GM19035 (cell line): ENCODE results near the gene F12.
A peak's percentile ranks its signal among the peaks of the same experiment; 100 is the strongest.
"Not testable (repeated sequence)": the region's sequence is repeated elsewhere in the genome, so short reads cannot be mapped to it uniquely, and the experiment has no call there.

Experiments used
- ATAC-seq: cut with Tn5 transposase; IDR thresholded peaks from one replicate; pipeline ENCODE4 v1.9.1; 2021; ENCODE audit not compliant: unreplicated experiment

The F12 gene

GRCh38 chr5:177389241-177390169 is 19.9 kb downstream of the F12 start:
- peak; percentile 58 for ATAC-seq

DNA sequence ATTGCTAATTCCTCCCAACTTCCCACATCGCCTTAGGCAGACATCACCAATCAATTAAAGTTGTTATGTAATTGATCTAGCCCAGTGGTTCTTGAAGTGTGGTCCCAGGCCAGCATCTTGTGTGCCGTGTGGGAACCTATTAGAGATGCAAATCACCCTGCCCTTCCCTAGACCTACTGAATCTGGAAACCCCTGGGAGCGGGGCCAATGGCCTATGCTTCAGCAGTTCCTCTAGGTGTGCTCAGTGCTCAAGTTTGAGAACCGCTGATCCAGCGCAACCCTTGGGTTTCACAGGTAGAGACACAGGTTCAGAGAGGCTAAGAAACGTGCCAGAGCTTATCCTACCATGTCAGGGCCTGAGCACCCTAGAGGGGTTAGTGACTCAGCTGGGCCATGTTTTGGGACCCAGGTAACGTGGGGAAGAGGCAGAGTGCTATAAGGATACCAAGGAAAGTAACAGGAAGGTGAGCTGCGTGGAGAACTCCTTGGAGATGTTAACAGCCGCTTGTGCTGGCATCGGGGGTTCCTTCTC is 20.8 kb downstream of the F12 start:
- no peak for ATAC-seq

- ATAC-seq: no peak
Observed at GRCh38 chr5:177387405-177387804, 22.0 kb downstream of the F12 start.

DNA sequence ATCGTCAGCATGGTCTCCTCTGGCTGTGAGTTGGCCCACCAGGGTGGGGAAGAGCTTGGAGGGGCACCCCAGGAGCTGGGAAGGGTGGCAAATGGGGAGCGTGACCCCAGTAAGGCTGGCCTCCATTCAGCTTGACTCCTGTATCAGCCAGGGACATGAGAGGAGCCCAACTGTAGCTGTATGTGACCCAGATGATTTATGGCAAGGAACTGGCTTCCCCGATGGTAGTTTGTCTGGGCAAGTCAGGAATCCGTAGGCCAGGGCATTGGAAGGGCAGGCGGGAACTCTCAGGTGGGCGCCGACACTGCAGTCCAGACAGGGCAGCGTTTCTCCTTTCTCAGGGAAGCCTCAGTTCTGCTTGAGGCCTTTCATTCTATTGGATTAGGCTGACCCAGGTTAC is 22.8 kb downstream of the F12 start:
- ATAC-seq: no peak

GRCh38 chr5:177385720-177386119 is 23.6 kb downstream of the F12 start:
- ATAC-seq: no peak

DNA sequence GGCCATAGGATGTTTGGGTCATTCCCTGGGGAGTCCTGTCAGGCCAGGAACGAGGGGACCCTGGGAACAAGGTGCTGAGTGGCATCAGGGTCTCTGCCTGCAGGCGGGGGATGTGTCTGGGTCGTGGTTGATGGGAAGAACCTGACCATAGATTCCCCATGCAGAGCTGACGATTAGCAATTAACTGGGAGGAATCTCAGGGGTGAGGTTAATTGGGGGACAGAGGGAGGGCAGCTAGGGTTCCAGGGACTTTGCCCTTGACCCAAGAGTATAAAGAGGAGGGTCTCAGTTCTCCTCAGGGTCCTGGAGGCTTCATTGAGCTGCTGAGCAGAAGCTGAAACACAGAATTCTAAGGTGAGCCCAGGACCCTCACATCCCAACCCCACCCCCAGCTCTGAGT is 25.2 kb downstream of the F12 start, which contains the start of gene SLC34A1:
Gene SLC34A1, plus strand, starts transcription at position 301 of the 400 bp plus-strand sequence. CDS start 1,308 bp downstream, outside the sequence.
- no peak for ATAC-seq

DNA sequence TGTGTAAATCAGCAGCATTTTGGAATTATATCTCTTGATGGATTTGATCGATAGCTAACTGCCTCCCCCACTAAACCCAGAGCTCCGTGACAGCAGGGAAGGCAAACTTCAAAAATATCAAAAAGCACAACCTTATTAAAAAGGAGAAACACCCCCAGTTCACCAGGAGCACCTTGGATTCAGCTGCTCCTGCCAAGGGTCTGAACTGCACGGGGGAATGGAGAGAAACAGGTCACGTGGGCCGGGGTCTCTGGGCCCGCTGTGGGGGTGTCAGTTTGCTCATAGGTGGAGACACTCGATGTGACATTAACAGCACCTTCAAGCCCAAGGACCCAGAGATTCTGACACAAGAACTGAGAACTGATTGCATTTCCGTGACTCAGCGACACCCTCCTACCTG is 26.2 kb downstream of the F12 start:
- ATAC-seq: no peak

GRCh38 chr5:177382423-177383029 is 26.8 kb downstream of the F12 start:
- ATAC-seq: no peak

- ATAC-seq: no peak
Observed at GRCh38 chr5:177380805-177381126, 28.6 kb downstream of the F12 start.

DNA sequence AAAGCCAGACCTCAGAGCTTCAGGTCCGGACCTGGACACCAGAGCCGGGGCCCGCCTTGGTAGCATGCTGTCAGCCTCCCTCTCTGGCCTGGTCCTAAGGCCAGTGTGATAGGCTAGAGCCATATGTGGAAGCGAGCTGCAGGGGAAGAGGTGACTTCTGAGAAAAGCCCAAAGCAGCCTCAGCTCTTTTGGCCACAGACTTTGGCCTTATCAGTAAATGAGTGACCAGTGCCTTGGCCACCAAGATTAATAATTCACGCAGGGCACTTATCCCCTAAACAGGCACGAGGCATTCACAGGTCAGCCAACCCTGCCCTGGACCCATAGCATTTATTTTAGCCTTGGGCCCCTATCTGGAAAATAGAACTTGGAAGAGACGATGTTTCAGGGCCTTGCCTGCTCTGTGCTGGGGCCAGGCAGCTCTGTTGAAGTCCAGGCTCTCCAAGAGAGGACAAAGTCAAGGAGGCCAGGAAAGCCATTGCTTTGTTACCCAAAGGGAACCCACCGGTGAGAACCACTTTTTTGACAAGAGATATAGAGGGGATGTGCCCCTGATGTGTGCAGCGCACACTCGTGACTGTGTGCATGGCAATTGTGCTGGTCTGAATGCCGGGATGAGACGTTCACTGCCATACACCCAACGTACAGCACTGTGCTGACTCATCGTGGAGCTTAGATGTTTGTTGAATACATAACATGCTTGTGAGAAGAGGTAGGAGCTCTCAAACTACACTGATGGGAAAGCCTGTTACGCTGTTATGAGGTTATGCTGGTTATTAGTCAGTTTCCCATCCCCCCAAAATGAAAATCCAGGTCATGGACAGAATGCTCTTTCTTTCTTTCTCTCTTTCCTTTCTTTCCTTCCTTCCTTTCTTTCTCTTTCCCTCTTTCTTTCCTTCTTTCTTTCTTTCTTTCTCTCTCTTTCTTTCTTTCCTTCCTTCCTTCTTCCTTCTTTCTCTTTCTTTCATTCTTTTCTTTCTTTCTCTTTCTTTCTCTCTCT is 30.2 kb downstream of the F12 start:
- no peak for ATAC-seq

DNA sequence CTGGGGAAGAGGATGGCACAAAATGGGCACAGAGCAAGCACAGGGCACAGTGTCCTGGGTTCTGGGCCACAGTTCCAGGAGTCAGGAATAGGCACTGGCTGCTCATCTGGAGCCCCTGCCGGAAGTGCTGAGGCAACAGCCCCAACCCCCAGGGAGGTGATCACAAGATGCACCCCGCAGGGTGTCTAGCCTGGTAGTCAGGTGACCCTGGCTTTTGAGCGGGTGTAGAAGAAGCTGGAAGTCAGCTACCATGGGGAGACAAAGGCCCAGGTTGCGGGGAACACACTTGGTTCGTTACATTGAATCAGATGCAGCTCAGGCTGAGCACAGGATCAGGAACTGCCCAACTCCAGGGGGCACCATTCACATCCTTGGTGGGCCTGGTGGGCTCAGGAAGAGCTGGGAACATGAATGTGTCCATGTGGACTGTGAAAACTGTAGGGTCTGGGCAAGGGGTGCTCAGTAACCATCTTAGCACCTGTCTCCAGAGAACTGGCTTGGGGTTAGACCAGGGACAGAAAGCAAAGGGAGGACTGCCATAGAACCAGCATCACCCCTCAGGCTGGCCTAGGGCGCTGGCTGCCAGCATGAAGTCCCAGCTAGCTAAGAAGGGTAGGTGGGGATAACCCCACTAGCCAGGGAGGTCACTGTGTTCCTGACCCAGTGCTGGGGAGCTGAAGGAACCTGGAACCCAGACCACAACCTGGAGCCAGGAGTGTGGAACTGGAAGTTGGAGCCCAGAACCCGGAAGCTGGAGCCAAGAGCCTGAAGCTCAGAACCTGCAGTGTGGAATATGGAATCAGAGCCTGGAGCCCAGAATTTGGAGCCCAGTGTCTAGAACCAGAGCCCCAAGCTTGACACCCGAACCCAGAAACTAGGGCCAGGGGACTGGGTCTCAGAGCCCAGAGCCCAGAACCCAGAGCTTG is 31.2 kb downstream of the F12 start:
- no peak for ATAC-seq

DNA sequence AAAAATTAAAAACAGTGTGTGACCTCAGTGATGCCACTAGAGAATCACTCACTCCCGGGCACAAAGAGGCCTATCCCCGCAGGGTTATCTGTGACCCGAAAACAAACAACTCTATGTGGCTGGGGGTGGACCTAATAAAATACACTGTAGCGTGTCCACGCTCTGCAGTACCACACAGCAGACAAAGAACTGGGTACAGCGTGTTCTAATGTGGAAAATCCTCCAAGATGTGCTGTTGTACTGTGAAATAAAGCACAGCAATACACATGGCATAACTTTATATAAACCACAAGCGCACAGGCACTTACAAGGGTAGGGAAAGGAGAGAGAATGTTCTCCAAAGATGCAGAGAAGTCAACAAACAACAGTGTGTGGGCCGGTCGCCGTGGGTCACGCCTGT is 33.3 kb downstream of the F12 start:
- ATAC-seq: no peak

DNA sequence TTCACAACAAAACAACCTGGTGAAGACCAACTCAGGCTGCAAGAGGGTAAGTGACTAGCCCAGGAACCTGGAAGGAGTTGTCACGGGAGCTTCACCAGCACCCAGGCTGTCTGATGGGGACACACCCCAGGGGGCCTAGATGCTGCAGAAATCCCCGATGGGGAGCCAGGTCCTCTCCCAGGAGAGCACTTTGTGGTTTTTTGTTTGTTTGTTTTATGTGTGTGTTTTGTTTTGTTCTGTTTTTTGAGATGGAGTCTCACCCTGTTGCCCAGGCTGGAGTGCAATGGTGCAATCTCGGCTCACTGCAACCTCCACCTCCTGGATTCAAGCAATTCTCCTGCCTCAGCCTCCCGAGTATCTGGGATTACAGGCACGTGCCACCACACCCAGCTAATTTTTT is 33.8 kb downstream of the F12 start:
- not testable (repeated sequence) for ATAC-seq

- ATAC-seq: no peak
Observed at GRCh38 chr5:177374211-177374610, 35.2 kb downstream of the F12 start.

DNA sequence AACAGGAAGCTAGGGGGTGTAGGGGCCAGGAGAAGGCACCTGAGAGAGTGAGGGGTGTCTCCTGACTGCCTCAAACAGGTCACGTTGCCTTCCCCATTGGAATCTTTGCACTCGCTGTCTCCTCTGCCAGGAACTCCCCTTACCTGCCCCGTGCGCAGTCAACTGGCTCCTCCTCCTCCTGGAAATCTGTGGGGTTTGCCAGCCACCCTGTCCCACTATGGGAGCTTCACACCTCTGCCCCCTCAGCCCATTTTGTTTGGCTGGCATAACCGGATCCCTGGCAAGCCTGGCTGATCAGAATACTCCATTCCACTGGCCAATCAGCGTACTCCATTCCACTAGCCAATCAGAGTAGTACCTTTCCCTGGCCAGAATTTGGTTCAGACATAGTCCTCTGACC is 35.6 kb downstream of the F12 start:
- no peak for ATAC-seq

DNA sequence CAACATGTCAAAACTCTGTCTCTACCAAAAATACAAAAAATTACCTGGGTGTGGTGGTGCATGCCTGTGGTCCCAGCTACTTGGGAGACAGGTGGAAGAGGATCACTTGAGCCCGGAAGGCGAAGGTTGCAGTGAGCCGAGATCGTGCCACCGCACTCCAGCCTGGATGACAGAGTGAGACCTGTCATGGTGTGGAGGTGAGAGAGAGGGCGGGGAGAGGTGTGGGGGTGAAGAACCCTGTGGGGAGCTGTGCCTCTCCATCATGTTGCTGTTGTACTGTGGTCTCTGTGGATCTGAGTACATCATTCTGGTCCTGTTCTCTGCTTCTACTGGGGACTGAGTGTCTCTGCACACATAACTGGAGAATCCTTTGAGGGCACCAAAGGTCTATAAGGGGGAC is 36.5 kb downstream of the F12 start:
- ATAC-seq: no peak

- ATAC-seq: no peak
Observed at GRCh38 chr5:177372034-177372896, 37.1 kb downstream of the F12 start.

GRCh38 chr5:177371120-177372033 is 38.0 kb downstream of the F12 start:
- no peak for ATAC-seq
